ENCODE data around the gene IGFLR1.

DNA sequence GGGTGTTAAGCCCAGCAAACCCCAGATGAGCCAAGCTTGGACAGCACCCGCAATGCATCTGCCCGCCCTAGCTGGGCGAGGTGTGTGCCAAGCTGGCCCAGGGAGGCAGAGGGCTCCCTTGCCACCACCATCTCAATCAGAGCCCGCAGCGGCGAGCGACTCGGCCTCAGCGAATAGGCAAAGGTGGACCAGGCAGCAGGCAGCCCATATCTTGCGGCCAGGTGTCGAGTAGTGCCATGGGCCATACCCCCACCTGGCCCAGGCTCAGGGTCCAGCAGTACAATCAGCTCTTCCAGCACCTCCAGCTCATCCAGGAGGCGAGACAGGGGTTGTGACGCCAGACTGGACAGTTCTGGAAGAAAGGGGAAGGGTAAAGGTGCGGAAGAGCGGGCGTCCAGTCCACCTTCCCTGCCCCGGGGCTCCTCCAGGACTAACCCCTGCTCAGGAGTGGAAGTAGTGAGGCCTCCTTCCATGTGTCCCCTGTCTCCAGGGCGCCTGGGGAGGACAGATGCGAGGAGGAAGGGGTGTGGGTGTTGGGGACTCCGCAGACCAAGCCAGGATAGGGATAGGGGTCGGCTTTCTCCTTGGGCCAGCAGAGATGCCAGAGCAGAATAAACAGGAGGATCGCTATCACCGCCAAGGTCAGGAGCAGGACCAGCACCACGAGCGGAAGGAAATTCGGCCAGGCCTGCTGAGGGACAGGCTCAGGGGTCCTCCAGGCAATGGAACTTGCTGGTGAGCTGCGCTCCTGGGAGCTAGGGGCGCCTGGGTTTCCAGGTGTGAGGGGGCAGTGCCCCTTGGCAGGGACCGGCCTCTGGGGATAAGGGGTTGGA is 2.8 kb downstream of the IGFLR1 start:
- TF ChIP-seq, protein P1, sequence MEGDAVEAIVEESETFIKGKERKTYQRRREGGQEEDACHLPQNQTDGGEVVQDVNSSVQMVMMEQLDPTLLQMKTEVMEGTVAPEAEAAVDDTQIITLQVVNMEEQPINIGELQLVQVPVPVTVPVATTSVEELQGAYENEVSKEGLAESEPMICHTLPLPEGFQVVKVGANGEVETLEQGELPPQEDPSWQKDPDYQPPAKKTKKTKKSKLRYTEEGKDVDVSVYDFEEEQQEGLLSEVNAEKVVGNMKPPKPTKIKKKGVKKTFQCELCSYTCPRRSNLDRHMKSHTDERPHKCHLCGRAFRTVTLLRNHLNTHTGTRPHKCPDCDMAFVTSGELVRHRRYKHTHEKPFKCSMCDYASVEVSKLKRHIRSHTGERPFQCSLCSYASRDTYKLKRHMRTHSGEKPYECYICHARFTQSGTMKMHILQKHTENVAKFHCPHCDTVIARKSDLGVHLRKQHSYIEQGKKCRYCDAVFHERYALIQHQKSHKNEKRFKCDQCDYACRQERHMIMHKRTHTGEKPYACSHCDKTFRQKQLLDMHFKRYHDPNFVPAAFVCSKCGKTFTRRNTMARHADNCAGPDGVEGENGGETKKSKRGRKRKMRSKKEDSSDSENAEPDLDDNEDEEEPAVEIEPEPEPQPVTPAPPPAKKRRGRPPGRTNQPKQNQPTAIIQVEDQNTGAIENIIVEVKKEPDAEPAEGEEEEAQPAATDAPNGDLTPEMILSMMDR (IDR thresholded peaks at IDR 0.05; ENCODE audit: low read depth, low read length, missing input control) = no peak
- TF ChIP-seq YY1 (IDR thresholded peaks at IDR 0.05) = no peak

All from liver (tissue), 2 donors.